Brain microvascular endothelial cell (primary cell): ENCODE data around the gene MTHFD1.

Source experiments
- DNase-seq: peaks from one replicate; pipeline ENCODE4 v3.0.0-alpha.2; 2020
- H3K27ac ChIP-seq: fragments of 250-450 bp; sonication (Bioruptor Pico); 2 replicates; pipeline ENCODE4 v1.5.1; 2020; ENCODE audit warnings: mild to moderate bottlenecking, moderate library complexity
- H3K27me3 ChIP-seq: fragments of 250-450 bp; sonication (Bioruptor Pico); replicated peaks from 2 replicates; pipeline ENCODE4 v1.5.1; 2020; ENCODE audit warnings: mild to moderate bottlenecking
- H3K36me3 ChIP-seq: fragments of 250-450 bp; sonication (Bioruptor Pico); replicated peaks from 2 replicates; pipeline ENCODE4 v1.5.1; 2020; ENCODE audit warnings: mild to moderate bottlenecking
- H3K4me3 ChIP-seq: 2 replicates; pipeline ENCODE4 v1.5.1; 2011; ENCODE audit warnings: low read depth, mild to moderate bottlenecking, control low read depth, low read length, moderate library complexity
- in situ Hi-C: cut with HindIII; loops from 2 replicates; pipeline ENCODE4 v1.10.0; 2017; ENCODE audit warnings: low sequenced_read_pairs, low pct_ligation_motif_present
- TF ChIP-seq, protein P1 (sequence below): IDR thresholded peaks from 2 replicates; pipeline ENCODE4 v1.5.1; 2011; ENCODE audit warnings: low read depth, mild to moderate bottlenecking, moderate library complexity, low read length, control low read depth, inconsistent platforms; ENCODE audit errors: missing control alignments

The MTHFD1 gene

GRCh38 chr14:64421166-64421565 is 33.0 kb downstream of the MTHFD1 start:
- Histone ChIP-seq H3K36me3 (peaks cover 10% of the 10 kb centered on the region), H3K27ac (peak overlapping the region; percentile 2), H3K27me3 (no peaks in the 10 kb centered on the region), H3K4me3 (no peak overlapping the region)
- in situ Hi-C loops = no loop called here
- TF ChIP-seq, protein P1, sequence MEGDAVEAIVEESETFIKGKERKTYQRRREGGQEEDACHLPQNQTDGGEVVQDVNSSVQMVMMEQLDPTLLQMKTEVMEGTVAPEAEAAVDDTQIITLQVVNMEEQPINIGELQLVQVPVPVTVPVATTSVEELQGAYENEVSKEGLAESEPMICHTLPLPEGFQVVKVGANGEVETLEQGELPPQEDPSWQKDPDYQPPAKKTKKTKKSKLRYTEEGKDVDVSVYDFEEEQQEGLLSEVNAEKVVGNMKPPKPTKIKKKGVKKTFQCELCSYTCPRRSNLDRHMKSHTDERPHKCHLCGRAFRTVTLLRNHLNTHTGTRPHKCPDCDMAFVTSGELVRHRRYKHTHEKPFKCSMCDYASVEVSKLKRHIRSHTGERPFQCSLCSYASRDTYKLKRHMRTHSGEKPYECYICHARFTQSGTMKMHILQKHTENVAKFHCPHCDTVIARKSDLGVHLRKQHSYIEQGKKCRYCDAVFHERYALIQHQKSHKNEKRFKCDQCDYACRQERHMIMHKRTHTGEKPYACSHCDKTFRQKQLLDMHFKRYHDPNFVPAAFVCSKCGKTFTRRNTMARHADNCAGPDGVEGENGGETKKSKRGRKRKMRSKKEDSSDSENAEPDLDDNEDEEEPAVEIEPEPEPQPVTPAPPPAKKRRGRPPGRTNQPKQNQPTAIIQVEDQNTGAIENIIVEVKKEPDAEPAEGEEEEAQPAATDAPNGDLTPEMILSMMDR = no peak
- DNase-seq = peak; percentile 76

GRCh38 chr14:64422005-64422404 is 33.9 kb downstream of the MTHFD1 start:
- Histone ChIP-seq H3K27ac (no peak overlapping the region), H3K36me3 (peaks cover 12% of the 10 kb centered on the region), H3K27me3 (no peaks in the 10 kb centered on the region), H3K4me3 (no peak overlapping the region)
- TF ChIP-seq, protein P1 = no peak
- DNase-seq = no peak
- in situ Hi-C loops = no loop called here

GRCh38 chr14:64422756-64423155 is 34.6 kb downstream of the MTHFD1 start:
- H3K27ac ChIP-seq = no peak overlapping the region
- no peaks in the 10 kb centered on the region for H3K27me3 ChIP-seq
- no peak for DNase-seq
- in situ Hi-C loops = no loop called here
- TF ChIP-seq, protein P1 = no peak
- H3K36me3 ChIP-seq = peaks cover 18% of the 10 kb centered on the region
- no peak overlapping the region for H3K4me3 ChIP-seq

DNA sequence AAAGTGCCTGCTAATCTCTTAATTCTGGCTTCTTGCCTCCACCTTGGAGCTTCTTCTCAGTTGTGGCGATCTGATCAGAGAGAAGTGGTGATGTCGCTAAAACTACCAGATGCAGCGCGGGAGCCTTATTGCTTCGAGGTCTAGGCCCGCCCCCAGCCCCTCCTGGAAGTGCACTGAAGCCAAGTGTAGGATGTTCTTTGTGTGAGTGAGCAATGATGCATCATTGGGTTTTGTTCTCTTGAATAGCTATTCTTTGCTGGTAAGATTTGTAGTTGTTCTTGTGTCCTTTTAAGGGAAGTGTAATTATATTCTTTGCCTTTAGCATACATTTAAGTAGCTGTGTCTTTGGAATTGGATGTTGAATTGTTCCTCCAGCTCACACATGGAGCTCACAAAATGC is 35.8 kb downstream of the MTHFD1 start:
- H3K27me3 ChIP-seq = no peaks in the 10 kb centered on the region
- no peak overlapping the region for H3K27ac ChIP-seq
- TF ChIP-seq, protein P1 = no peak
- no peak overlapping the region for H3K4me3 ChIP-seq
- peaks cover 16% of the 10 kb centered on the region for H3K36me3 ChIP-seq
- peak; percentile 57 for DNase-seq
- in situ Hi-C loops = no loop called here

GRCh38 chr14:64434528-64434927 is 46.4 kb downstream of the MTHFD1 start:
- Histone ChIP-seq H3K27me3 (no peaks in the 10 kb centered on the region), H3K36me3 (peaks cover 16% of the 10 kb centered on the region), H3K4me3 (no peak overlapping the region), H3K27ac (no peak overlapping the region)
- DNase-seq = peak; percentile 49
- in situ Hi-C loops = no loop called here
- TF ChIP-seq, protein P1 = no peak

- Histone ChIP-seq H3K27ac (peak overlapping the region; percentile 44), H3K4me3 (no peak overlapping the region), H3K27me3 (no peaks in the 10 kb centered on the region), H3K36me3 (peaks cover 3% of the 10 kb centered on the region)
- DNase-seq = peak; percentile 89
- in situ Hi-C loops = no loop called here
- TF ChIP-seq, protein P1 = no peak
These were observed 50.2 kb downstream of the MTHFD1 start for GRCh38 chr14:64438181-64438841.
